GM12891 (cell line): ENCODE data around the gene MRPS10.

Experiments used
- PAX5 ChIP-seq: IDR thresholded peaks from 2 replicates; pipeline ENCODE4 v1.6.1; 2011; ENCODE audit warnings: low read length, moderate library complexity, mild to moderate bottlenecking; ENCODE audit not compliant: insufficient read depth, severe bottlenecking
- POLR2A ChIP-seq: IDR thresholded peaks from 2 replicates; pipeline ENCODE4 v1.6.1; 2011; ENCODE audit warnings: low read depth, low read length, control low read depth
- POLR2AphosphoS5 ChIP-seq: IDR thresholded peaks from 2 replicates; pipeline ENCODE4 v1.6.1; 2011; ENCODE audit warnings: low read depth, low read length, control low read depth
- TAF1 ChIP-seq: IDR thresholded peaks from 2 replicates; pipeline ENCODE4 v1.6.1; 2011; ENCODE audit warnings: low read depth, low read length, control low read depth

DNA sequence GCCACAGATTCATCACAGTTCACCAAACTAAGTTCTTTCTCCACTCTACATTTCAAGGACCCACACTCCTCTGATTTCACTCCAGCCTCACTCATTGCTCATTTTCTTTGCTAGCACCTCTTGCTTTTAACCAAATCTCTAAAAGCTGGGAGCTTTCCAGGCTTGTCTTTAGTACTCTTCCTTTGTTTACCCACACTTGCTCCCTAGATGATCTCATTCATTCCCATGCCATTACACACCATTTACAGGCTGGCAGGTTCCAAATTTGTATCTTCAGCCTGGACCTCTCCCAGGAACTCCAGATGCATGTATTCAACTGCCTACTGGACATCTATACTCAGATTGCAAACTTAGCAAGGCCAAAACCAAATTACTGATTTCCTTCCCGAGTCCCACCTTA lies 17.6 kb downstream of the MRPS10 start:
- no peak for TF ChIP-seq PAX5
- TF ChIP-seq POLR2A = no peak
- TF ChIP-seq POLR2AphosphoS5 = no peak
- no peak for TF ChIP-seq TAF1
